Activated CD8-positive, alpha-beta memory T cell treated with anti-CD3 and anti-CD28 coated beads for 4 hours (primary cell): ENCODE results near the gene INTS13.
"Not testable (repeated sequence)": the region's sequence is repeated elsewhere in the genome, so short reads cannot be mapped to it uniquely, and the experiment has no call there.

ENCODE experiments used
- DNase-seq, 2 donors: peaks; one replicate each; pipeline ENCODE4 v3.0.0-alpha.2; 2020; ENCODE audit warnings: low read depth in 2 of 2

The INTS13 gene

DNA sequence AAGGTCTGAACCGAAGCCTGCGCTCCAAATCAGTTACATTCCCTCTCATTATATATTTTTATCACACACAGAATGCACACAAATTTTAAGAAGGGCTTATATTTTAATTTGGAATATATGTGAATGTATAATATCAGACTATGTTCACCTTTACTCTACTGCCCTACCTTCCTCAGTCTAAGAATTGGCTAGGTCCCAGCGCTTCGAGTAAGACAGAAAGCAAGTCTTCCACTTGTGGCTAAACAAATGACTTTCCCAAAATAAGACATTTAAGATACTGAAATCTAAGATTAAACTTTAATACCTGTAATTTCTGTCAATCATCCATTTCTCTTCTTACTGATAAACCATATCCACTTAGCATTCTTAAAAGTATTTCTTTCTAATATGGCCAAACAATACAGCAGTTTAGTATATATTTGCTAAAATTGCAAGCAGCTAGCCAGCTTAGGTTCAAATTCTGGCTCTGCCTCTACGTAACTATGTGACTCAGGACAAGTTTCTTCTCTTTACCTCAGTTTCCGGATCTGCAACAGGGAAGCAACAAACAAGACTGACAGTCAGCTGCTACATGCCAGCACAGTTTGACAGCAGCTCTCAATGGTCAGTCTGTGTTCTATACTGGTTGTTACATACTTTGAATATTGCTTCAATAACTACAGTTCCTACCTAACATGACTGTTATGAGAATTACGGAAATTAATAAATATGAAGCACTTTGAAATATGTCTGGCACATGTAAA is 2.0 kb downstream of the INTS13 start:
- DNase-seq = no peak

DNA sequence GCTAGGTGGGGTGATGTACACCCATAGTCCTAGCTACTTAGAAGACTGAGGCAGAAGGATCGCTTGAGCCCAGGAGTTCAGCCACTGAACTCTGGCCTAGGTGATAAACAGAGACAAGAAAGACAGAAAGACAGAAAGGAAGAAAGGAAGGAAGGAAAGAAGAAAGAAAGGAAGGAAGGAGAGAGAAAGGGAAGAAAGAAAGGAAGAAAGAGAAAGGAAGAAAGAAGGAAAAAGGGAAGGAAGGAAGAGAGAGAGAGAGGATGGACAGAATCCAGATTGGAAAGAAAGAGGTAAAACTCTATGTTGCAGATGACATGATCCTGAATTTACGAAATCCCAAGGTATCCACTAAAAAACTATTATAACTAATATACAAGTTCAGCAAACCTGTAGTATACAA is 8.2 kb downstream of the INTS13 start:
- no peak for DNase-seq

DNA sequence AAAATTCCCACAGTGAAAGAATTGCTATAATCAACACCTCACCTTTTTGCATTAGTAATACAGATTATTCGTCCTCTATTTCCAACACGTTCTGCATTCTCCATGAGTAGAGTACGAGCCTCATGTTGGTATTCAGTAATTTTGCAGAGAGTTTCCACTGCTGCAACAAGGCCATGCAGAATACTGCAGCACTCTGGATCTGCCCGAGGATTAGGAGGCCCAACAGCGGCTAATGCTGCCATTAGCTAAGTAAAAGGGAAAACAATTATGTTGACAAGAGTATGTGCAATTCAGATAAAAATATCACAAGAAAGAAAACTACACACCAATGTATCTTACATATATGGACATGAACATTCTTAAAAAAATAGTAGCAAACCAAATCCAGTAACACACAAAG is 9.1 kb downstream of the INTS13 start:
- DNase-seq = no peak

DNA sequence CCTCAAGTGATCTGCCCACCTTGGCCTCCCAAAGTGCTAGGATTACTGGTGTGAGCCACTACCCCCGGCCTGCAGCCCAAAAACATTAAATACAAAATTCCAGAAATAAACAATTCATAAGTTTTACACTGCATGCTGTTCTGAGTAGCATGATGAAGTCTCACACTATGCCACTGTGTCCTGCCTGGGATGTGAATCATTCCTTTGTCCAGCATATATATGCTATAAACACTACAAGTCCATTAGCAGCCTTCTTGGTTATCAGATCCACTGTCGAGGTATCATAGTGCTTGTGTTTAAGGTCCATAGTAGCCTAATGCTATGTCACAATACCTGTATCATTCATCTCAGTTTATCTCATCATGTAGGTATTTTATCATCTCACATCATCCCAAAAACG is 15.9 kb downstream of the INTS13 start:
- DNase-seq = no peak

DNA sequence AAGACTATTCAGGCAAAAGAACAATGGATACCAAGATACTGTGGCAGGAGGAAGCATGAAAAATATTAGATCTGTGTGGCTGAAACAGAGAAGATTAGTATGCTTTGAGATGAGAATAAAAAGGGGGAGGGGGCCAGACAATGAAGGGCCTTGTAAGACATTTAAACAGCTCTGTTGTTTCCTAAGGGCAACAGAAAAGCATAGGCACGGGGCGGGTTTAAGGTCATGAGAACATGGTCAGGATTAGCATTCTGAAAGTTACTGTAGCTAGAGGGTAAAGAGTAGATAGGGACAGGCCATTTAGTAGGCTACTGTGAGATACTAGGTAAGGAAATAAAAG is 18.6 kb downstream of the INTS13 start:
- DNase-seq = no peak

DNA sequence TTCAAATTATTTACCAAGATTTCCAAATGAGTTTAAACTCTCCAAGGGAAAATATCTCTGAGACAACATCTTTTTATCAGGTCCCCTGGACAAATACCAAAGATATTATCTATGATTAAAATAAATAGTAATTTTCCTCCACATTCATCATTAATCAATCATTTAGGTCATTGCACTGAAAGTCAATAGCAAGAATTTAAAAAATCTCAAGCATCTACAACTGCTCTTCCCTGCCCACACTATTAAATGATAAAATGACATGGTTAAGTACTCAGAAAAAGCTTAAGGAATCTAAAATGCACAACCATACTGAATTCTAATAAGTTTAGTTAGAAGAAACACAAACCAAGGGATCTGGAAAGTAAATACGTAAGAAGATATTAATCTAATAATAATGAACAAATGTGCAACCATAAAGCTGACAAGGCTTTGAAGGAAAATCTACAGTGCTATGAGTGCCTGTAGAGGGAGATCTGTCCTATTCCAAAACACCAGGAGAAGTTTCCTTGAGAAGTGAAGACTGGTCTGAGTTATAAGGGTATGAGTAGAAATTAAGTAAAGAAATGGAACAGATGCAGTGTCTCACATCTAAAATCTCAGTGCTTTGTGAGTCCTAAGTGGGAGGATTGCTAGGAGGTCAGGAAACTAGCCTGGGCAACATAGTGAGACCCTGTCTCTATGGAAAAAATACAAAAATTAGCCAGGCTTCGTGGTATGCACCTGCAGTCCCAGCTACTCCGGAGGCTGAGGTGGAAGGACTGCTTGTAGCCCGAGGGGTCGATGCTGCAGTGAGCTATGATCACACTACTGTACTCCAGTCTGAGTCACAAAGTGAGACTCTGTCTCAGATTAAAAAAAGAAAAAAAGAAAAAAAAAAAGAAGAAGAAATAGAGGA is 19.2 kb downstream of the INTS13 start:
- DNase-seq = no peak

DNA sequence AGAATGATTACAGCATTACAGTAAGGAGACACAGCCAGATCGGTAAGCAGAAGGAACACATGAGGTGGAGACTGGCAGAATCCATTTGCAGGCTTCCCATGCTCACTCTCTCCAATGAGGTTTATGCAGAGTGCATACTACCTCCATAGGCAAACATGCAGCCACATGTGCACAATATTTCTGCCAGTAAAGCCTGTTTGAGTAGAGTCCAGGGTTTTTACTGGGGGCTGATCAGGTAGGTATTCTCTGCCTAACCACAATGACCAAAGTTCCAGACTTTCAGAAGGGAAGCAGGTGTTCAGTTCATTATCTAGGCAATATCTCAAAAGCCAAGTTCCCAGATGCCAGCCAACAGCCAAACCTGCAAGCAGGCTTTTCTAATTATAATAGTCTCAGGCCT is 31.1 kb downstream of the INTS13 start:
- DNase-seq = no peak

DNA sequence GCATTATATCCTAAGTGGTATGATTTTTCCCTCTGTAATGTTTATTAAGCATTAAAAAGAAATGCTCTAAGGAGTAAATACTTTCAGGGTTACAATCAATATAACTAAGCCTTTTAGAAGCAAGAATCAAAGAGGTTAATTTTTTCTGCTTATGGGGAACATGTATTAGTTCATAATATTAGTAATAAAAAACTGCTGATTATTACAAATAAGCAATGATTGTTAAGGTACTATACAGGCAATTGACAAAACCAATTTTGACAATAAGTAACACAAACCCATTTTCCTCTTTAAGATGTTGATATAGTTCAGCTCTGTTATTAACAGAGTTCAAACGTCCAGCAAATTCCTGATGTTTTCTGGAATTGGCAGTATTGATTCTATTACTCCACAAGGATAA is 31.8 kb downstream of the INTS13 start:
- DNase-seq = no peak

DNA sequence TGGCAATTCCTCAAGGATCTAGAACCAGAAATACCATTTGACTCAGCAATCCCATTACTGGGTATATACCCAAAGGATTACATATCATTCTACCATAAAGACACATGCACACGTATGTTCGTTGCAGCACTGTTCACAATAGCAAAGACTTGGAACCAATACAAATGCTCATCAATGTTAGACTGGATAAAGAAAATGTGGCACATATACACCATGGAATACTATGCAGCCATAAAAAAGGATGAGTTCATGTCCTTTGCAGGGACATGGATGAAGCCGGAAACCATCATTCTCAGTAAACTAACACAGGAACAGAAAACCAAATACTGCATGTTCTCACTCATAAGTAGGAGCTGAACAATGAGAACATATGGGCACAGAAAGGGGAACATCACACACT is 34.4 kb downstream of the INTS13 start:
- not testable (repeated sequence) for DNase-seq

DNA sequence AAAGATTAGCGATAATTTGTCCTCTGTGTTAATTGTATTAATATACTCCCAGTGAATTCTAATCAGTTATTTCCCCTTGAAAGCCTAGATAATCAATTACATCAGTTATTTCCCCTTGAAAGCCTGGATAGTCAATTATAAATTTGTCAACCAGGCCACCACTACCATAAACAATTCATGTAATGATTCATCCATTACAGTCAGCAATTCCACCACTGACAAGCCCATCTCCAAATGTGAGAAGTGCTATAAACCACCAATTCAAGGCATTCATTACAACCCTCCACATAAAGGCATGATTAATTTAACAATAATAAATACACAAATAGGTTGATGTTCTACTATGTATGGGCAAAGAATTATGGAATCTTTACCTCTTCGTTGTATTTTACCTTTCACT is 40.9 kb downstream of the INTS13 start:
- no peak for DNase-seq

DNA sequence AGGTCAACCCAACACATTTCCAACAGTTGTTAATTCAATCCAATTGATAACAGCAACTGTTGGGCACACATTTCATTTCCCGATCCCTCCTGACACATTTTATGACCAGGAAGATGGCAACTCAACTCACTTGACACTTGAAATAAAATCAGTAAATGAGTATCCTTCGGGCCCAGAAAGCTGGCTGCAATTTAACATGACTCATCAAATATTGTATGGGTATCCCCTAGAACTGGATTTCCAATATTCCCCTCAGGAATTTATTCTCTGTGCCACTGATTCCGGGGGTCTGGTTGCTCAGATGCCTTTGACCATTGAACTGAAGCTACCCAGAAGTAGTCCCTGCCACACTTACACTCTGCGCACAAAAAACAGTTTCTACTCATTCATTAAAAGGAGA is 42.1 kb downstream of the INTS13 start:
- DNase-seq = no peak

DNA sequence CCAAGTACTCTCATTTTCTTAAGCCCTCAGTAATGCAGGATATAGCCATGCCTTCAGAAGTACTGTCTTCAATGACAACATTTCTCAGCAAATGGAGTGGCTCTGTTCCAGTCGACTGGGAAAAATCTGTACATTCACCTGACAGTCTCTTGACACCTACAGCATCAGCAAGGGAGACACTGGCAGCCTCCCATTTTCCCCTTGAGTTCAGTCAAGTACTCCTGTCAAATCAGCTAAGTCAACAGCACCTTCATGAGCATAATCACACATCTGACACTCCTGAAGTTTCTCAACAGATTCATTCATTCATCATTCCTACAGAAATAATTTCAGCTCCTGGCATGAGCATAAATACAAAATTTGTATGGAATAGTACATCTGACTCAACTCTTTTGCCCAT is 46.1 kb downstream of the INTS13 start:
- DNase-seq = no peak

DNA sequence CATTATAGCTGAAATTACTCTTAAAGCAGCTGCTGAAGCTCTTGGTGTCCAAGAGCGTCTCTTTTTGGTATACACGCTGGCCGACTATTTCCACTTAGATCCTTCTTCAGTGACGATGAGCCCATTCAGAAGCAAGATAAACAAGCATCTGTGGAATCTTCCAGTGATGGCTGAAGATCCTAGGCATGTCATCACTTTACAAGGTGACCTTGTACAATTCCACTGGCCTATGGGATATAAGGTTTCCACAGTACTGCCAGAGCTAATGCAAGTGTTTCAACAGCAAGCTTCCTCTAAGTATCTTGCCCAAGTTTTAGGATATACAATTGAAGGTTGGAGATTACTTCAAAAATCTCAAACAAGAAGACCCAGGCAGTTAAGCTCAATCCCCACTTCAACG is 47.0 kb downstream of the INTS13 start:
- DNase-seq = no peak

DNA sequence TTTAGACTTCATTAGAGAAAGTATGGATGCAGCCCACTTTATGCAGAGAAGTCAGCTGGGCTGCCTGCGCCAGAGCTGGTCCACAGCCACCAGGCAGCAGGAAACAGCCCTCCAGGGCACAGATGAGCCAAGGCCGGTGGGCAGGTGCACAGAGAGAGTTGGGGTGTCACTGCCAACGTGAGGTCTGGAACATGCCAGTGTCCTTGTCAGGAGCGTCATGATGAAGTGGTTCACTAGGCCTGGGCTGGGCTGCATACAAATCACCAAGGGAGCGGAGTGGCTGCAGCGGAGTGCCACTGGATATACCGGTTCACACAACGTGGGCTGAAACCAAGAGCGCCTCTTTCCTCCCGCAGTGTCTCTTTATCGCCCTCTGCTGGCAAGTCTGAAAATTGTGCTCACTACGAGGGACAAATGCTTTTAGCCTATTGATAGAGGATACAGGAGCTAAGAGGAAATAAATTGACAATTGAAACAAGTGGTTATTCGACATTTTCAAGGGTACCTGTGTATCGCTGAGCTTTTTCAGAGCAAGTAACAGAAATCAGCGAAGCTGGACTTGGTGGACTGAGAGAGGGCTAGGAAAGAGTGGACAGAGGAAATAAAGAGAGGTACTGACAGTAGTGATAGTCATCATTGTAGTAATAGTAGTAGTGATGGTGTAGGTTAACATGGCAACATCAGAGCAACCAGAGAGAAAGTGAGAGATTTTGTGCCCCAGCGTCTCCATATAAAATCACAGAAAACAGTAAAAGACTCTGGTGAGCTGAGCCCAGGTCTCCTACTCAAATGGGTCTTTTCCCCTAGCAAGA is 52.8 kb downstream of the INTS13 start:
- peak; percentile 66 to 69 for DNase-seq

DNA sequence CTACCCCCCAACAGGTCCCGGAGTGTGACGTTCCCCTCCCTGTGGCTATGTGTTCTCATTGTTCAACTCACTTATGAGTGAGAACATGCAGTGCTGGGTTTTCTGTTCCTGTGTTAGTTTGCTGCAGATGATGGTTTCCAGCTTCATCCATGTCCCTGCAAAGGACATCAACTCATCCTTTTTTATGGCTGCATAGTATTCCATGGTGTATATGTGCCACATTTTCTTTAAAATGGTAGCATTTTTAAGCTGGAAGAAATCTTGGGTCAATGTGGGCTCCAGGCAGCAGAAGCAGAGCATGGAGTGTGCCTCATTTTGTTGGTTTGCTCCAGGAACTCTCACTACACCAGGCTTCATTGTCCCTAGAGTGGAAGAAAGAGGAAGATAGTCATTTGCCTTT is 57.2 kb downstream of the INTS13 start:
- DNase-seq = no peak

DNA sequence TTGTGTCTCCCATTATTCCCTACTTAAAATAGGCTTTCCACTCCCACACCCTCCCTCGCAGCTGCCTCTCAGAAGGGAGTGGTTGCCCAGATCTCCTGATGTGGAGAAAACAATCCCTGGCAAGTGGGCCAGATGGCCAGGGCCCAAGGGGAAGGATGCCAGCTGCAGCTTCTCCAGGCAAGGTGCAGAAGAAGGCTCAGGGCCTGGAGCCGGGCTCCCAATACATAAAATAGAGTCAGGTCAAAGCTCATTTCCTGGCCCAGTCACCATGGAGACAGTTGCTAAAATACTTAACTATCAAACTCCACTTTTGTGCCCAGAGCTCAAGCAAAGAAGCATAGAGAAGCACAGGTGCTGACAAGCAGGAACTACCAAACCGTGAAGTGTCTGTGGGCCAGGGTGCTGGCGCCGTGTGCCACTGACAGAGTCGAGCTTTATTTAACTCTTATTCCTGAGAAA is 59.1 kb downstream of the INTS13 start:
- no peak for DNase-seq

DNA sequence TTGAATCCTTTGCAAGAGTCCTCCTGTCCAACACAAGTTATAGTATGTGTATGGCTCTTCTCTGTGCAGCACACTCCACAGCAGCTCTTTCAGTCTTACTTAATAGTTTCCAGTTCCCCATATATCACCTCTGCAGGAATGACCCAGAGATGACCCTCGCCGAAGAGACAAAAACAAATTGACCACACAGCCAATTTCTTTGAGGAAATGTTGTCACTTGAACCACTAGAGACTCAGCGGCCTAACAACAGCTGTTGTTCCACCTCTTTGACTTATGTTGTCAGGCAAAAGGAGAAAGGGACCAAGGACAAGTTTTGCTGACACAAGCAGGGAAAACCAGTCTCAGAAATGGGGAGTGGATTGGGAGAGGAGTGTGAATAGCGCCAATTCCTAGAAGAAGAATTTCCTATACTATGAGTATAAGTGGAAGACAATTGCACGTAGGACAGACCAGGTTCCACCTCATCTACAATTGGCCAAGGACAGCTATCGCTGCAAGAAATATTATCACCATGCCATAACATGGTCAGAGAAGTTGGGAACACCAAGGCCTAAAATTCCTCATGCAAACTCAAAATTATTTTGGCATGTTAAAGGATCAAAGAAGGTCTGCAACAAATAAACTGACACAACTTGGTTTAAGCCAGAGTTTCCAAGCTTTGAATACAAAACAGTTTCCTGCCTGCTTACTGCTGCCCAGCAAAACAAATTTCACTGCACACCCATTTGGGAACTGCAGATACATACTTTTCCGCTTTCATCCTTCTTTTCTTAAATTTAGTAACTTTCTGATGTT is 63.1 kb downstream of the INTS13 start:
- DNase-seq = no peak

DNA sequence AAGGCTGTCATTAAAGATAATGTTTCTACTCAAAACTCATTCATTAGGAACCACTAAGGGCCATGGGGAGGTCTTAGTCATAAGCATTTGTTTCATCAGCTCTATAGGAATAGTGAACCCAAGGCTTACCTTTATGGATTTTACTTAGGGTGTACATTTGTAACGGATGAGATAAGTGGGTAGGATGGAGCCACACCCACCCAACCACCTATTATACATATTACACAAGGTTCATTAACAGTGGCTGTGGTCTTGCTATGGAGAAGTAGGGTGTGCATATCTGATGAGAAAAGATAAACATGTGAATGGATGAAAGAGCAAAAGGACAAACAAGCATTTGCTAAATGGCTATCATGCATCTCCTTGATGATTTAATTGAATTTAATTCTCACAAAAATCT is 65.2 kb downstream of the INTS13 start:
- DNase-seq = no peak

DNA sequence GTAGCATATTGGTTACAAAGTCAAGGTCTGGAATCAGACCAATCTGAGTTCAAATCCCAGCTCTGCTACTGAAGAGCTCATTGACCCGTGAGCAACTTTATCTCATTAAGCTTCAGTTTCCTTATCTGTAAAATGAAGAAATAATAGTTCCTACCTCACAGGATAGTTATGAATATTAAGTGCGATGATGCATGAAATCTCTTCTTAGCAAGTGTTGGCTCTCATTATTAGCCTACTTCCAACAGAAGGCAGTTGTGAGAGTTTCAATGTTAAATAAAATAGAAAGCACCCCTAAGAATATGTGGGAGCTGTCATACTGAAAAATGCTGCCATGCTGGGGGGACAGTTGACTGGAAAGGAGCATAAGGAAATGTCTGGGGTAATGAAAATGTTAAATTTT is 65.8 kb downstream of the INTS13 start:
- DNase-seq = no peak

DNA sequence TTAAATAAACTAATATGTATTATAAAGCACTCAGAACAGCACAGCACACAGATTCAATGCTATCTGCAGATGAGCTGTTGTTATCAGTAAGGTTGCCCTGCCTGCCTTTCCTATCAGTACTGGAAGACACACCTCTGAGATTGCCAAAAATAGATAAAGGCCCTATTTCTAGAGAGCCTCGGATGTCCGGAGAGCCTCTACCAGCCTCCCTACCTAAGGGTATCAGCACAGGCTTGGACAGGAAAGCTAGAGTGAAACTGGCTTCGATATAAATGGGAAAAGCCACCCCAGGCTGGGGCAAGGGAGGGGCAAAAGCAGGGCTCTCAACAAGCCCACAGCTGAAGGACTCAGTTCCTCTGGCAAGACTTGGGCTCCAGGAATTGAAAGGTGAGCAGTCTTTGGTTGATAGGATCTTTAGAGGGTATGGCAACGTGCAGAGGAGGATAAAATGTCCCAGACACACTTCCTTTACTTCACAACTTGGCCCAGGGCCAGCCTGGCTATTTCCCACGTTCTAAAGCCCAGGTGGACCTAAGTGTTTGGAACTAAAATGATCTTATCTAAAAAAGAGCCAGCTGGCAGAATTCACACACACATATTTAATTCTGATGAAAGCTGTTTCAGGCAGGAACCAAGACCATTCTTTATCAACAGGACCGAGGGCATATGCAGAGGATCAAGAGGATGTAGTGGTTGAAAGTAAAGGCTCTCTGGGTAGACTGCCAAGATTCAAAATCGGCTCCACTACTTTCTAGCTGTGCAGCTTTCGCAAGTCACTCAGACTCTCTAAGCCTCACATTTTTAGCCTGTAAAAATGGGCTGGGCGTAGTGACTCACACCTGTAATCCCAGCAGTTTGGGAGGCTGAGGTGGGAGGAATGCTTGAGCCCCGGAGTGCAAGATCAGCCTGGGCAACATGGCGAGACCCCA is 67.0 kb downstream of the INTS13 start:
- no peak for DNase-seq
